GM18867 (cell line): Measurements from ENCODE around the gene ITGAE.
"Not testable (repeated sequence)": the region's sequence is repeated elsewhere in the genome, so short reads cannot be mapped to it uniquely, and the experiment has no call there.

ENCODE experiments used
- ATAC-seq: cut with Tn5 transposase; IDR thresholded peaks from one replicate; pipeline ENCODE4 v1.9.1; 2021; ENCODE audit warnings: mild to moderate bottlenecking, moderate library complexity; ENCODE audit not compliant: unreplicated experiment

ITGAE gene

DNA sequence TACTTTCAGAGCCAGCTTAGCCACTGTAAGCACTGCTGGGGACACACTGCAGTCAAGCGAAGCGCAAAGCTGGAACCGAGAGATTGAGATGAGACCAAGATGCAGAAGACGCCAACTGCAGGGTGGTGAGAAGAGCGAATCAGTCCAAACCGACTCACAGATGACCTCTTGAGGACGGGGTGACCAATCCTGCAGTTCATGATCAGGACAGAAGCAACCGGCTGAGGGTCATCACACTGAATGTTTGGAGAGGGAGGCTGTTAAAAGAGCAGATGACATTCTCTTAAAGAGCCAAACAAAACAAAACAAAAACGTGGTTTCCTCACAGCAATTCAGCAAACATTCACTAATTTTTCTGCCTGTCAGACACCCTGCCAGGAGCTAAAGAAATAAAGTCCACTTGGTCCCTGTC lies 68.8 kb downstream of the ITGAE start:
- ATAC-seq: peak; percentile 64

DNA sequence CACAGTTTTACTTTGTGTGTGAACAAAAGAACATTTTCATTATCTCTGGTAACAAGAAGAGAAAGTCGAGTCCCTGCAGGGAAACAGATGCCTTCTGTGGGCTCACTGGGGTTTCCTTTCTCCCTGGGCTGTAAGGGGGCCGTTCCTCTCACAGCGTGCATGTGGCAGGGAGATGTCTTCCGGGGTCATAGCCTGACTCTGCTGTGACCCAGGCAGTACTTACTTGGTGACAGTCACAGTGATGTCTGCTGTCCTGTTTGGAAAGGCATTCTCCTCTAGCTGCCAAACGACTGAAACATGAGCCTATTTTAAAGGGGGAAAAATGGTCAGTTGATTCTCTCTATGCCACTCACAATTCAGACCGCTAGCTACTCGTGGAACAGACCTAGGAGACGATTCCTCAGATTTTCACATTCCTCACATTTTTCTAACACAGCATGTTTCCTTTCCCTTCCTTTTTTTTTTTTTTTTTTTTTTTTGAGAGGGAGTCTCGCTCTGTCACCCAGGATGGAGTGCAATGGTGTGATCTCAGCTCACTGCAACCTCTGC lies 70.0 kb downstream of the ITGAE start:
- ATAC-seq: no peak

DNA sequence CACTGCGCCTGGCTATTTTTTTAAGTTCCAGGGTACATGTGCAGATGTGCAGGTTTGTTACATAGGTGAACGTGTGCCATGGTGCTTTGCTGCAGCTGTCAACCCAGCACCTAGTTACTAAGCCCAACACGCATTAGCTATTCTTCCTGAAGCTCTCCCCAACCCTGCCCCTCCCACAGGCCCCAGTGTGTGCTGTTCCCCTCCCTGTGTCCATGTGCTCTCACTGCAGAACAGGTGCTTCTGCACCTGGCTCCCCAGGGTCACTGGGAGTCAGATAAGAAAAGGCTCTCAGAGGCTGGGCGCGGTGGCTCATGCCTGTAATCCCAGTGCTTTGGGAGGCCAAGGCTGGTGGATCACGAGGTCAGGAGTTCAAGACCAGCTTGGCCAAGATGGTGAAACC lies 71.1 kb downstream of the ITGAE start:
- ATAC-seq: no peak

DNA sequence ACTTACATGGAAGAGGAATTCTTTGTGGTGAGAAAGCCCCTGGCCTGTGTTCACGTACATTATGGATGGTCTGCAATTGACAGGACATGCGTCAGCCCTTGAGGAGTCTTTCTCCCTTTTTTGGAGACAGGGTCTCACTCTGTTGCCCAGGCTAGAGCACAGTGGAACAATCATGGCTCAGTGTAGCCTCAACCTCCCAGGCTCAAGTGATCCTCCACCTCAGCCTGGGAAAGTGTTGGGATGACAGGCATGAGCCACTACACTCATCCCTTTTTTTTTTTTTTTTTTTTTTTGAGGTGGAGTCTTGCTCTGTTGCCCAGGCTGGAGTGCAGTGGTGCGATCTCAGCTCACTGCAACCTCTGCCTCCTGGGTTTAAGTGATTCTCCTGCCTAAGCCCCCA lies 72.9 kb downstream of the ITGAE start:
- not testable (repeated sequence) for ATAC-seq

- no peak for ATAC-seq
These were observed 73.9 kb downstream of the ITGAE start for GRCh38 chr17:3727041-3727440.

- ATAC-seq: no peak
These were observed 76.5 kb downstream of the ITGAE start for GRCh38 chr17:3724378-3725077.

- peak; percentile 84 for ATAC-seq
These were observed 77.2 kb downstream of the ITGAE start, which contains the start of gene HASPIN for GRCh38 chr17:3723556-3724377. Gene HASPIN, plus strand, starts transcription at chr17:3723903. Its CDS starts 33 bp downstream, at chr17:3723936.

DNA sequence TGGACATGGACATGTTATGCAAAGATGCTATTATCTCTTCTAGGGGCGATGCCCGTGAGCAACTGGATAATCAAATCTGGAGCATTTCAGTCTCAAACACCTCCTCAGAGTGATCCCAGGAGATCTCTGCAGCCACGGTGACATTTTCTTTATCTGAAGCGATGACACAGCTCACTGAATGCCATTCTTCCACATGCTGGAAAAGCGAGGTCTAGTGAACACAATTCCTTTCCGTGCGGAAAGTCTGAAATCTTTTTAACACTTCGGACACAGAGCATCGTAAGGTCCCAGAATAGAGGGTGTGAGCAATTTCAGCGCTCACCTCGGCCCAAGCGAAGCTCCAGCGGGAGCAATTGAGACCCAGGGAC lies 77.8 kb downstream of the ITGAE start:
- peak; percentile 10 for ATAC-seq

DNA sequence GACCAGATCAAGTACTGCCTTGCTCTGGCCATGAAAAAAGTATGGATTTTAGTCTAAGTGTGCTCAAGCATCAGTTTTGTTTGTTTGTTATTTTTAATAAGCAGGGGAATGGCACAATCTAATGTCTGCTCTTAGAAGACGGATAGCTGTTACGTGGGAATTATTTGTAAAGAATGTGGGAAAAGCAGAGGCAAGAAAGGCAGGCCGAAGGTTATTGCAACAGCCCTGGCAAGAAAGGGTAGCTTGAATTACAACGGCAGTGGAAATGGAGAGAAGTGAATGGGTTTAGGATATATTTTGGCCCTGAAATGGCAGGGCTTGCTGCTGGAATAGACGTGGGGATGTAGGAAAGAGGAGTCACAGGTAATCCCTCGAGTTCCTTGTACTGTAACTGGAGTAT lies 78.3 kb downstream of the ITGAE start:
- ATAC-seq: no peak

DNA sequence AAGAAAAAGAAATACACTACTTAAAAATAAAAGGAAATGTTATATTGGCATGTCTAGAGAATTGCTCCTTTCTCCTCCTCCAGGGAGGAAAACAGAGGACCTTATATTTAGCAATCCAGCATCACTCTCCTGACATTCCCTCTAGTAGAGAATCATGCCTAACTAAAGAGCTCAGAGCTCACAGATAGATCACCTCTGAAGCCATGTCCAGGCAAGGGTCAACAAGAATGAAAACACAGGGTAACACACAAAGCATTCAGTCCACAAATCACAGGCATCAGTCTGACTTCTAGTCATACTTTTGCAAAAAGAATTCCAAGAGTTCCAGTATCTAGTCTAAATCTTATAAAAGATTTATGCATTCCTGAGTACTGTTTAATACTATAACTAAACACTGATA lies 81.7 kb downstream of the ITGAE start:
- no peak for ATAC-seq

DNA sequence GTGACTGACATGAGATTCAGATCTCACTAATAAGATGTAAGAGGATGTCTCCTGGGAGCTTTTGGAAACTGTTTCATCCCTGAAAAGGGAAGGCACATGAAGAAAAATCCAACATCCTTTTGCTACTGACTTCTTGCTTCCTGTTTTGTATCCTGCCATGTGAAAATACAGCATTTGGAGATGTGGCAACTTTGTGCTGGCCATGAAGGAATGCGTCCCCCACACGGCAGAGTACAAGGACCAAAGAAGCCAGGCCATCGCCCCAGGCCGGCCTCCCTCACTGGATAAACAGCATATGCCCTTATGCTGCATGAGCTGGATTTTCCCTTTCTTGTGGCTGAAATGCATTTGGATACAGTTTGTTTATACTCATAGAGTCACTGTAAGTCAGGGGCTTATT lies 82.8 kb downstream of the ITGAE start:
- ATAC-seq: no peak

GRCh38 chr17:3715296-3715695 lies 85.7 kb downstream of the ITGAE start:
- ATAC-seq: no peak

- ATAC-seq: no peak
These were observed 88.1 kb downstream of the ITGAE start for GRCh38 chr17:3712811-3713463.

DNA sequence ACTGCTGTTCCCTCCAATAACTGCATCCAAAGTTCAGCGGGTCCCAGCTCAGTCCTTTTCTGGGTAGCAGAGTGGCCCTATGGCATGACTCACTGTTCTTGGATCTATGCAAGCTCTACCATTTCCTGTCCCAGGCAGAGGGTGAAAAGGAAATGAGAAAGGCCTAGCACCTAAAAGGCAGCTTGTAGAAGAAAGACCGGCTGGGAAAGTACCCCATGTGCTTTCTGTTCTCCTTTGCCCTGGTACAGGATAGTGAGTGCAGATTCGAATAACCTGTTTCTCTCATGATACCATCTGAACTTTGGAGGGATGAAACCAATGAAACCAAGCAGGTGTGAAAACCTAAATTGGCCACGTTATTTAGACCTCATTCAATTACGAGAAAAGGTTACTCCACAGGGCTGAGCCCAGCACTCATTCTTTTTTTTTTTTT lies 90.0 kb downstream of the ITGAE start:
- ATAC-seq: peak; percentile 94

DNA sequence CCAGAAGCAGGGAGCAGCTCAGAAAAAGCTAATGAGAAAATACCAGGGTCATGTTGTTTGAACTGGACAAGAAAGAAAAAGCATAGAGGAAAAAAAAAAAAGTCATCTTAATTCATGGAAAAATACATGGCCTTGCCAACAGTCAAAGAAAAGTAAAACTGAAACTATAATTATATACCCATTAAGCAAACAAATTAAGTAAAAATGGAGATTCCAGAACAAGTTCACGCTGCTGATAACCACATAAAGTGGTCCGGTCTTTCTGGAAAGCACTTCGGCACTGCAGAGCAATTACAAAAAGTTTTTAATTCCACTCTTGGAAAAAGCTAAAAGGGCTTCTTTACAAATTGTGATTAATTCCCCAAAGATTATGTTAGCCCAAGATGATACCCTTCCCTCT lies 92.6 kb downstream of the ITGAE start:
- no peak for ATAC-seq

GRCh38 chr17:3705718-3705984 lies 95.3 kb downstream of the ITGAE start:
- ATAC-seq: not testable (repeated sequence)

GRCh38 chr17:3704931-3705717 lies 95.9 kb downstream of the ITGAE start:
- ATAC-seq: no peak

DNA sequence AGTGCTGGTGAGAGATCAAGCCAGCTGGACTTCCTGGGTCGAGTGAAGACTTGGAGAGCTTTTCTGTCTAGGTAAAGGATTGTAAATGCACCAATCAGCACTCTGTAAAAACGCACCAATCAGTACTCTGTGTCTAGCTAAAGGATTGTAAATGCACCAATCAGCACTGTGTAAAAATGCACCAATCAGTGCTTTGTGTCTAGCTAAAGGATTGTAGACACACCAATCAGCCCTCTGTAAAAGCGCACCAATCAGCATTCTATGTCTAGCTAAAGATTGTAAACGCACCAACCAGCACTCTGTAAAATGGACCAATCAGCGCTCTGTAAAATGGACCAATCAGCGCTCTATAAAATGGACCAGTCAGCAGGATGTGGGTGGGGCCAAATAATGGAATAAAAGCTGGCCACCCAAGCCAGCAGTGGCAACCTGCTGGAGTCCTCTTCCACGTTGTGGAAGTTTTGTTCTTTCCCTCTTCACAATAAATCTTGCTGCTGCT lies 98.9 kb downstream of the ITGAE start:
- not testable (repeated sequence) for ATAC-seq

GRCh38 chr17:3699951-3700350 lies 101.0 kb downstream of the ITGAE start:
- no peak for ATAC-seq

DNA sequence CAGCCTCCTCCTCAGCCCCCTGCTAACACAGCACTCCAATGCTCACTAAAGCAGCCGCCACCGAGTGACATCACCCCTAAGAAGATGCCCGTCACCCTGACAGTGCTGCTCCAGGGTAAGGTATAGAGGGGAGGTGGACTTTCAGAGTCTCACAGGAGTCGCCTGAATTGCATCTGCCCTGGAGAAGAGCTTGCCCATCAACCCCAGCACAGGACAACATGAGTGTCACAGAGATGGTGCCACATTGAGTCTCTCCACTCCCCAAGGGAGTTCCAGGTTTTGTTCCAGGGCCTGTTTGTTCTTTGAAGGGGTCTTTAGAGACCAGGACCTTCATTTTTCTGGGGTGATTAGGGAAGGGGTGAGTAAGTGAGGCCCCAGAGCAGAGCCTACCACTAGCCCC lies 102.8 kb downstream of the ITGAE start:
- no peak for ATAC-seq

DNA sequence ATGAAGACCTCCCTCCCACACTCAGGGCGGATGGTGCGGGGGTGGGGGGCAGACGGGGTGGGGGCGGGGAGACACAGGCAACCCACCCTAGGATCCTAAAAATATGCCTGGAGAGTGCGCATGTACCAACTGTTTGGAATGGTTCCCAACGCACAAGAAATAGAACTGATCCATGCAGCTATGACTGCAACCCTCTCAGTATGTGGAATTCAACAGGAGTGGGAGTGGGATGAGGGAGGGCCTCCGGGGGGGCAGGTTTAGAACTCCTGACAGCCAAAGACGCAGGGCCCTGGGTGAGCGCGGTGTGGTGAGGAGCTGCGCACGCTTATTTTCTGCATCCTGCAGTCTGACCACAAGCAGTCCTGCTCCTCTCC lies 103.9 kb downstream of the ITGAE start:
- no peak for ATAC-seq
